ENCODE measurements around the gene PRR14. TPM values are rescaled to one million over a fixed set of nuclear protein-coding genes. Genes with fewer than 3 reads are reported as not detected.

Gene PRR14
- total RNA-seq, 1 donor from 2014 or later: 22.6 TPM

GRCh38 chr16:30619202-30619601, 31.6 kb upstream of the PRR14 start:
- no peak overlapping the region for H3K4me3 ChIP-seq (ENCODE audit: low read depth, low read length)
- TF ChIP-seq CTCF (IDR thresholded peaks at IDR 0.05; ENCODE audit: insufficient read depth, low read length, poor library complexity, severe bottlenecking): no peak
- H3K27me3 ChIP-seq (ENCODE audit: control insufficient read depth, insufficient read depth, low read length): peaks cover 2% of the 10 kb centered on the region
- H3K36me3 ChIP-seq (ENCODE audit: control insufficient read depth, insufficient read depth, low read length): no peaks in the 10 kb centered on the region
- DNase-seq (ENCODE audit: low read depth): no peak

GRCh38 chr16:30619638-30620037, 31.1 kb upstream of the PRR14 start:
- TF ChIP-seq CTCF (IDR thresholded peaks at IDR 0.05; ENCODE audit: insufficient read depth, low read length, poor library complexity, severe bottlenecking): no peak
- H3K4me3 ChIP-seq (ENCODE audit: low read depth, low read length): no peak overlapping the region
- no peaks in the 10 kb centered on the region for H3K36me3 ChIP-seq (ENCODE audit: control insufficient read depth, insufficient read depth, low read length)
- peaks cover 2% of the 10 kb centered on the region for H3K27me3 ChIP-seq (ENCODE audit: control insufficient read depth, insufficient read depth, low read length)
- no peak for DNase-seq (ENCODE audit: low read depth)

GRCh38 chr16:30620169-30620568, 30.6 kb upstream of the PRR14 start:
- Histone ChIP-seq H3K4me3 (ENCODE audit: low read depth, low read length) (no peak overlapping the region), H3K36me3 (ENCODE audit: control insufficient read depth, insufficient read depth, low read length) (no peaks in the 10 kb centered on the region), H3K27me3 (ENCODE audit: control insufficient read depth, insufficient read depth, low read length) (peaks cover 2% of the 10 kb centered on the region)
- DNase-seq (ENCODE audit: low read depth): no peak
- TF ChIP-seq CTCF (IDR thresholded peaks at IDR 0.05; ENCODE audit: insufficient read depth, low read length, poor library complexity, severe bottlenecking): no peak

- no peak for TF ChIP-seq CTCF (IDR thresholded peaks at IDR 0.05; ENCODE audit: insufficient read depth, low read length, poor library complexity, severe bottlenecking)
- DNase-seq (ENCODE audit: low read depth): no peak
- Histone ChIP-seq H3K27me3 (ENCODE audit: control insufficient read depth, insufficient read depth, low read length) (peaks cover 2% of the 10 kb centered on the region), H3K4me3 (ENCODE audit: low read depth, low read length) (no peak overlapping the region), H3K36me3 (ENCODE audit: control insufficient read depth, insufficient read depth, low read length) (no peaks in the 10 kb centered on the region)
Measured at GRCh38 chr16:30621765-30622164, 29.0 kb upstream of the PRR14 start.

GRCh38 chr16:30622455-30623032, 28.2 kb upstream of the PRR14 start:
- no peaks in the 10 kb centered on the region for H3K36me3 ChIP-seq (ENCODE audit: control insufficient read depth, insufficient read depth, low read length)
- no peak for DNase-seq (ENCODE audit: low read depth)
- no peak for TF ChIP-seq CTCF (IDR thresholded peaks at IDR 0.05; ENCODE audit: insufficient read depth, low read length, poor library complexity, severe bottlenecking)

More at GRCh38 chr16:30622455-30623032, 28.2 kb upstream of the PRR14 start:
- Histone ChIP-seq H3K4me3 (ENCODE audit: low read depth, low read length) (no peak overlapping the region), H3K27me3 (ENCODE audit: control insufficient read depth, insufficient read depth, low read length) (peaks cover 2% of the 10 kb centered on the region)
